ENCODE measurements around the gene EI24.
"Not testable (repeated sequence)": the region's sequence is repeated elsewhere in the genome, so short reads cannot be mapped to it uniquely, and the experiment has no call there.

EI24 gene

GRCh38 chr11:125562430-125562829 lies 6.8 kb upstream of the EI24 start:
- peak overlapping the region; percentile 85; the same call in 1 of the 2 replicates for H3K27ac ChIP-seq
- no peak for TF ChIP-seq CTCF (conservative IDR thresholded peaks at IDR 0.05)

- no peak for TF ChIP-seq CTCF (conservative IDR thresholded peaks at IDR 0.05)
- peak overlapping the region; percentile 85 for H3K27ac ChIP-seq
Measured at GRCh38 chr11:125564357-125564756, 4.9 kb upstream of the EI24 start.

- peak overlapping the region; percentile 85 for H3K27ac ChIP-seq
- no peak for TF ChIP-seq CTCF (conservative IDR thresholded peaks at IDR 0.05)
Measured at GRCh38 chr11:125566235-125566634, 3.0 kb upstream of the EI24 start.

GRCh38 chr11:125569915-125570621 lies 791 bp downstream of the EI24 start:
- H3K27ac ChIP-seq = peak overlapping the region; percentile 90
- no peak for TF ChIP-seq CTCF (conservative IDR thresholded peaks at IDR 0.05)

GRCh38 chr11:125570952-125571351 lies 1.7 kb downstream of the EI24 start:
- no peak overlapping the region for H3K27ac ChIP-seq
- no peak for TF ChIP-seq CTCF (conservative IDR thresholded peaks at IDR 0.05)

- no peak for TF ChIP-seq CTCF (conservative IDR thresholded peaks at IDR 0.05)
- H3K27ac ChIP-seq = no peak overlapping the region
Measured at GRCh38 chr11:125572916-125573315, 3.6 kb downstream of the EI24 start.

GRCh38 chr11:125577181-125577580 lies 7.9 kb downstream of the EI24 start:
- not testable (repeated sequence) for H3K27ac ChIP-seq

GRCh38 chr11:125578783-125579182 lies 9.5 kb downstream of the EI24 start:
- no peak overlapping the region for H3K27ac ChIP-seq
- no peak for TF ChIP-seq CTCF (conservative IDR thresholded peaks at IDR 0.05)

Data from VCaP (cell line).